ENCODE measurements around the gene FOSL2. TPM values are rescaled to one million over a fixed set of nuclear protein-coding genes. Genes with fewer than 3 reads are reported as not detected.

Gene FOSL2
- total RNA-seq (2014; rRNA removed) = 34.2 and 46.8 TPM in 2 replicates
- Bru-seq, nascent RNA = percentile 89 among the genes with signal in this experiment
- BruChase-seq, experiment 1, labeled RNA remaining after a 6-hour chase = percentile 88 among the genes with signal in this experiment
- percentile 91 among the genes with signal in this experiment for BruChase-seq, experiment 2, labeled RNA remaining after a 2-hour chase
- long read RNA-seq, full-length matches to known transcripts = 36 of 89 reads
- long read RNA-seq, partial matches to known transcripts = 6 of 89 reads
- long read RNA-seq, other reads (novel, unspliced or antisense) = 47 of 89 reads

- H3K4me2 ChIP-seq (ENCODE audit: low read length) = peak within 1 kb of the TSS; percentile 97
- no peaks in the 10 kb centered on the region for H3K27me3 ChIP-seq (ENCODE audit: low read length)
- peak within 1 kb of the TSS; percentile 71 for H2AFZ ChIP-seq (ENCODE audit: low read length)
- H3K9me3 ChIP-seq (ENCODE audit: low read length) = no peaks in the 10 kb centered on the region
- peak within 1 kb of the TSS; percentile 91 for H3K27ac ChIP-seq (ENCODE audit: low read length)
- H3K4me3 ChIP-seq (ENCODE audit: low read length) = peak within 1 kb of the TSS; percentile 87
- no TSS peak for BruUV-seq (replicated peaks)
- ATAC-seq = peak; percentile 61
- DNase-seq = peak; percentile 99
- POLR2A ChIA-PET (ENCODE audit: unreplicated experiment) = interaction anchor here (0.5 to 0.6 kb wide), 4 partner anchors 142 to 593 kb away, joined by 3 to 11 read pairs (median 6); partner anchors contain the start of gene PPP1CB
- CTCF ChIA-PET = no interaction called here
- H3K79me2 ChIP-seq (ENCODE audit: low read length) = peaks cover 49% of the 10 kb centered on the region
- H3K9me2 ChIP-seq (replicated peaks; ENCODE audit: low read length) = no peaks in the 10 kb centered on the region
- H4K20me1 ChIP-seq (ENCODE audit: low read length) = peaks cover 27% of the 10 kb centered on the region
- H3K9ac ChIP-seq (ENCODE audit: low read length) = peak within 1 kb of the TSS; percentile 97
- TF ChIP-seq EZH2 (IDR thresholded peaks at IDR 0.05; ENCODE audit: low read length, unreplicated experiment) (no peak), EZH2phosphoT487 (IDR thresholded peaks at IDR 0.05; ENCODE audit: borderline replicate concordance, low read length) (peak; percentile 98), CTCF (conservative IDR thresholded peaks at IDR 0.05; ENCODE audit: low read depth, low read length) (no peak)
- intact Hi-C loops (cut with micrococcal nuclease) = loop anchor here (1.0 to 5.0 kb wide), 3 partner anchors 50 to 437 kb away; no protein-coding TSS in a partner anchor
- no peaks in the 10 kb centered on the region for H3K36me3 ChIP-seq (ENCODE audit: low read depth, low read length)
- peaks cover 38% of the 10 kb centered on the region for H3K4me1 ChIP-seq (ENCODE audit: insufficient read depth, low read length)
- no peaks in the 10 kb centered on the region for H3F3A ChIP-seq (ENCODE audit: low read length, unreplicated experiment)
Measured at GRCh38 chr2:28392297-28393113, at the start of gene FOSL2. TSS of gene FOSL2 (plus strand) at chr2:28392858. CDS start at chr2:28393721, 863 bp downstream.

- TF ChIP-seq CTCF (conservative IDR thresholded peaks at IDR 0.05; ENCODE audit: low read depth, low read length) (no peak), EZH2phosphoT487 (IDR thresholded peaks at IDR 0.05; ENCODE audit: borderline replicate concordance, low read length) (no peak), EZH2 (IDR thresholded peaks at IDR 0.05; ENCODE audit: low read length, unreplicated experiment) (no peak)
- ATAC-seq = no peak
- no peaks in the 10 kb centered on the region for H3K9me2 ChIP-seq (replicated peaks; ENCODE audit: low read length)
- H3K4me2 ChIP-seq (ENCODE audit: low read length) = no peak overlapping the region
- ChIA-PET POLR2A (ENCODE audit: unreplicated experiment) (no interaction called here), CTCF (no interaction called here)
- H3K79me2 ChIP-seq (ENCODE audit: low read length) = no peaks in the 10 kb centered on the region
- H3K27ac ChIP-seq (ENCODE audit: low read length) = no peak overlapping the region
- H3K9ac ChIP-seq (ENCODE audit: low read length) = no peak overlapping the region
- H3K4me3 ChIP-seq (ENCODE audit: low read length) = no peak overlapping the region
- H3K4me1 ChIP-seq (ENCODE audit: insufficient read depth, low read length) = peaks cover 16% of the 10 kb centered on the region
- intact Hi-C loops (cut with micrococcal nuclease) = loop anchor here (5.0 kb wide), 1 partner anchor 49 kb away; the partner anchor contains the start of gene FOSL2
- H3K27me3 ChIP-seq (ENCODE audit: low read length) = no peaks in the 10 kb centered on the region
- no TSS peak for BruUV-seq (replicated peaks)
- DNase-seq = no peak
- H3K9me3 ChIP-seq (ENCODE audit: low read length) = no peaks in the 10 kb centered on the region
- no peaks in the 10 kb centered on the region for H3F3A ChIP-seq (ENCODE audit: low read length, unreplicated experiment)
- H4K20me1 ChIP-seq (ENCODE audit: low read length) = no peaks in the 10 kb centered on the region
- no peaks in the 10 kb centered on the region for H3K36me3 ChIP-seq (ENCODE audit: low read depth, low read length)
- H2AFZ ChIP-seq (ENCODE audit: low read length) = no peak overlapping the region
Measured at GRCh38 chr2:28343184-28343942, 49.3 kb upstream of the FOSL2 start.

Measured in PC-3 (cell line).